Measurements from ENCODE around the gene WNT4.

- no peak for TF ChIP-seq MAX (CRISPR knock-in tag; IDR thresholded peaks at IDR 0.05)
- TF ChIP-seq ZNF232 (CRISPR knock-in tag; IDR thresholded peaks at IDR 0.05) = no peak
- no peak for TF ChIP-seq FOXP1 (CRISPR knock-in tag; IDR thresholded peaks at IDR 0.05; ENCODE audit: borderline replicate concordance)
- TF ChIP-seq IRF2 (CRISPR knock-in tag; IDR thresholded peaks at IDR 0.05; ENCODE audit: borderline replicate concordance, low read depth) = no peak
- TF ChIP-seq GABPB1 (CRISPR knock-in tag; IDR thresholded peaks at IDR 0.05) = no peak
- TF ChIP-seq, protein P1, sequence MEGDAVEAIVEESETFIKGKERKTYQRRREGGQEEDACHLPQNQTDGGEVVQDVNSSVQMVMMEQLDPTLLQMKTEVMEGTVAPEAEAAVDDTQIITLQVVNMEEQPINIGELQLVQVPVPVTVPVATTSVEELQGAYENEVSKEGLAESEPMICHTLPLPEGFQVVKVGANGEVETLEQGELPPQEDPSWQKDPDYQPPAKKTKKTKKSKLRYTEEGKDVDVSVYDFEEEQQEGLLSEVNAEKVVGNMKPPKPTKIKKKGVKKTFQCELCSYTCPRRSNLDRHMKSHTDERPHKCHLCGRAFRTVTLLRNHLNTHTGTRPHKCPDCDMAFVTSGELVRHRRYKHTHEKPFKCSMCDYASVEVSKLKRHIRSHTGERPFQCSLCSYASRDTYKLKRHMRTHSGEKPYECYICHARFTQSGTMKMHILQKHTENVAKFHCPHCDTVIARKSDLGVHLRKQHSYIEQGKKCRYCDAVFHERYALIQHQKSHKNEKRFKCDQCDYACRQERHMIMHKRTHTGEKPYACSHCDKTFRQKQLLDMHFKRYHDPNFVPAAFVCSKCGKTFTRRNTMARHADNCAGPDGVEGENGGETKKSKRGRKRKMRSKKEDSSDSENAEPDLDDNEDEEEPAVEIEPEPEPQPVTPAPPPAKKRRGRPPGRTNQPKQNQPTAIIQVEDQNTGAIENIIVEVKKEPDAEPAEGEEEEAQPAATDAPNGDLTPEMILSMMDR (IDR thresholded peaks at IDR 0.05) = no peak
- no peak for TF ChIP-seq USF1 (CRISPR knock-in tag; IDR thresholded peaks at IDR 0.05)
- no peak for TF ChIP-seq ZBTB43 (CRISPR knock-in tag; IDR thresholded peaks at IDR 0.05)
- TF ChIP-seq GTF2I (CRISPR knock-in tag; conservative IDR thresholded peaks at IDR 0.05) = no peak
- no peak for TF ChIP-seq ZNF138 (CRISPR knock-in tag; conservative IDR thresholded peaks at IDR 0.05)
- no peak for TF ChIP-seq TEAD4 (CRISPR knock-in tag; IDR thresholded peaks at IDR 0.05)
- TF ChIP-seq PREB (CRISPR knock-in tag; IDR thresholded peaks at IDR 0.05; ENCODE audit: borderline replicate concordance) = no peak
- TF ChIP-seq, protein P2, sequence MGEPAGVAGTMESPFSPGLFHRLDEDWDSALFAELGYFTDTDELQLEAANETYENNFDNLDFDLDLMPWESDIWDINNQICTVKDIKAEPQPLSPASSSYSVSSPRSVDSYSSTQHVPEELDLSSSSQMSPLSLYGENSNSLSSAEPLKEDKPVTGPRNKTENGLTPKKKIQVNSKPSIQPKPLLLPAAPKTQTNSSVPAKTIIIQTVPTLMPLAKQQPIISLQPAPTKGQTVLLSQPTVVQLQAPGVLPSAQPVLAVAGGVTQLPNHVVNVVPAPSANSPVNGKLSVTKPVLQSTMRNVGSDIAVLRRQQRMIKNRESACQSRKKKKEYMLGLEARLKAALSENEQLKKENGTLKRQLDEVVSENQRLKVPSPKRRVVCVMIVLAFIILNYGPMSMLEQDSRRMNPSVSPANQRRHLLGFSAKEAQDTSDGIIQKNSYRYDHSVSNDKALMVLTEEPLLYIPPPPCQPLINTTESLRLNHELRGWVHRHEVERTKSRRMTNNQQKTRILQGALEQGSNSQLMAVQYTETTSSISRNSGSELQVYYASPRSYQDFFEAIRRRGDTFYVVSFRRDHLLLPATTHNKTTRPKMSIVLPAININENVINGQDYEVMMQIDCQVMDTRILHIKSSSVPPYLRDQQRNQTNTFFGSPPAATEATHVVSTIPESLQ (CRISPR knock-in tag; IDR thresholded peaks at IDR 0.05) = no peak
- TF ChIP-seq, protein P3, sequence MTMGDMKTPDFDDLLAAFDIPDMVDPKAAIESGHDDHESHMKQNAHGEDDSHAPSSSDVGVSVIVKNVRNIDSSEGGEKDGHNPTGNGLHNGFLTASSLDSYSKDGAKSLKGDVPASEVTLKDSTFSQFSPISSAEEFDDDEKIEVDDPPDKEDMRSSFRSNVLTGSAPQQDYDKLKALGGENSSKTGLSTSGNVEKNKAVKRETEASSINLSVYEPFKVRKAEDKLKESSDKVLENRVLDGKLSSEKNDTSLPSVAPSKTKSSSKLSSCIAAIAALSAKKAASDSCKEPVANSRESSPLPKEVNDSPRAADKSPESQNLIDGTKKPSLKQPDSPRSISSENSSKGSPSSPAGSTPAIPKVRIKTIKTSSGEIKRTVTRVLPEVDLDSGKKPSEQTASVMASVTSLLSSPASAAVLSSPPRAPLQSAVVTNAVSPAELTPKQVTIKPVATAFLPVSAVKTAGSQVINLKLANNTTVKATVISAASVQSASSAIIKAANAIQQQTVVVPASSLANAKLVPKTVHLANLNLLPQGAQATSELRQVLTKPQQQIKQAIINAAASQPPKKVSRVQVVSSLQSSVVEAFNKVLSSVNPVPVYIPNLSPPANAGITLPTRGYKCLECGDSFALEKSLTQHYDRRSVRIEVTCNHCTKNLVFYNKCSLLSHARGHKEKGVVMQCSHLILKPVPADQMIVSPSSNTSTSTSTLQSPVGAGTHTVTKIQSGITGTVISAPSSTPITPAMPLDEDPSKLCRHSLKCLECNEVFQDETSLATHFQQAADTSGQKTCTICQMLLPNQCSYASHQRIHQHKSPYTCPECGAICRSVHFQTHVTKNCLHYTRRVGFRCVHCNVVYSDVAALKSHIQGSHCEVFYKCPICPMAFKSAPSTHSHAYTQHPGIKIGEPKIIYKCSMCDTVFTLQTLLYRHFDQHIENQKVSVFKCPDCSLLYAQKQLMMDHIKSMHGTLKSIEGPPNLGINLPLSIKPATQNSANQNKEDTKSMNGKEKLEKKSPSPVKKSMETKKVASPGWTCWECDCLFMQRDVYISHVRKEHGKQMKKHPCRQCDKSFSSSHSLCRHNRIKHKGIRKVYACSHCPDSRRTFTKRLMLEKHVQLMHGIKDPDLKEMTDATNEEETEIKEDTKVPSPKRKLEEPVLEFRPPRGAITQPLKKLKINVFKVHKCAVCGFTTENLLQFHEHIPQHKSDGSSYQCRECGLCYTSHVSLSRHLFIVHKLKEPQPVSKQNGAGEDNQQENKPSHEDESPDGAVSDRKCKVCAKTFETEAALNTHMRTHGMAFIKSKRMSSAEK (CRISPR knock-in tag; IDR thresholded peaks at IDR 0.05; ENCODE audit: borderline replicate concordance) = no peak
These were observed 46.9 kb downstream of the WNT4 start for GRCh38 chr1:22096036-22096435.

All from WTC11 (cell line).